Liver (tissue), 3 donors: ENCODE measurements around the gene UBD.
A peak's percentile ranks its signal among the peaks of the same experiment; 100 is the strongest.

Experiments used
- ATF3 ChIP-seq: IDR thresholded peaks from 2 replicates; pipeline ENCODE4 v1.6.1; 2016; ENCODE audit warnings: antibody characterized with exemption
- CTCF ChIP-seq: fragments of 150-350 bp; IDR thresholded peaks from 2 replicates; pipeline ENCODE4 v1.5.1; 2017; ENCODE audit warnings: improper control_type of control experiment, low read depth, low read length; ENCODE audit not compliant: missing input control
- FOXA1 ChIP-seq: IDR thresholded peaks from 2 replicates; pipeline ENCODE4 v1.6.1; 2016; ENCODE audit warnings: antibody characterized with exemption
- GABPA ChIP-seq, 2 donors: IDR thresholded peaks in 1 of 2; conservative IDR thresholded peaks in 1 of 2; 2 replicates each; pipeline ENCODE4 v1.6.1; 2016; ENCODE audit warnings: antibody characterized with exemption in 2 of 2, mild to moderate bottlenecking in 1 of 2, moderate library complexity in 1 of 2
- RAD21 ChIP-seq, 2 donors: IDR thresholded peaks; 2 replicates each; pipeline ENCODE4 v1.6.1; 2016; ENCODE audit warnings: antibody characterized with exemption in 2 of 2, mild to moderate bottlenecking in 2 of 2
- TF ChIP-seq, protein P1 (sequence below): IDR thresholded peaks from 2 replicates; pipeline ENCODE4 v1.6.1; 2016; ENCODE audit warnings: antibody characterized with exemption, mild to moderate bottlenecking
- donor health status: healthy.
- donor health status: healthy.

- no peak for TF ChIP-seq CTCF
- TF ChIP-seq GABPA (IDR thresholded peaks at IDR 0.05 in 1 of 2, conservative IDR thresholded peaks at IDR 0.05 in 1 of 2): no peak
- TF ChIP-seq FOXA1: no peak
- no peak for TF ChIP-seq RAD21 (IDR thresholded peaks at IDR 0.05)
- TF ChIP-seq, protein P1, sequence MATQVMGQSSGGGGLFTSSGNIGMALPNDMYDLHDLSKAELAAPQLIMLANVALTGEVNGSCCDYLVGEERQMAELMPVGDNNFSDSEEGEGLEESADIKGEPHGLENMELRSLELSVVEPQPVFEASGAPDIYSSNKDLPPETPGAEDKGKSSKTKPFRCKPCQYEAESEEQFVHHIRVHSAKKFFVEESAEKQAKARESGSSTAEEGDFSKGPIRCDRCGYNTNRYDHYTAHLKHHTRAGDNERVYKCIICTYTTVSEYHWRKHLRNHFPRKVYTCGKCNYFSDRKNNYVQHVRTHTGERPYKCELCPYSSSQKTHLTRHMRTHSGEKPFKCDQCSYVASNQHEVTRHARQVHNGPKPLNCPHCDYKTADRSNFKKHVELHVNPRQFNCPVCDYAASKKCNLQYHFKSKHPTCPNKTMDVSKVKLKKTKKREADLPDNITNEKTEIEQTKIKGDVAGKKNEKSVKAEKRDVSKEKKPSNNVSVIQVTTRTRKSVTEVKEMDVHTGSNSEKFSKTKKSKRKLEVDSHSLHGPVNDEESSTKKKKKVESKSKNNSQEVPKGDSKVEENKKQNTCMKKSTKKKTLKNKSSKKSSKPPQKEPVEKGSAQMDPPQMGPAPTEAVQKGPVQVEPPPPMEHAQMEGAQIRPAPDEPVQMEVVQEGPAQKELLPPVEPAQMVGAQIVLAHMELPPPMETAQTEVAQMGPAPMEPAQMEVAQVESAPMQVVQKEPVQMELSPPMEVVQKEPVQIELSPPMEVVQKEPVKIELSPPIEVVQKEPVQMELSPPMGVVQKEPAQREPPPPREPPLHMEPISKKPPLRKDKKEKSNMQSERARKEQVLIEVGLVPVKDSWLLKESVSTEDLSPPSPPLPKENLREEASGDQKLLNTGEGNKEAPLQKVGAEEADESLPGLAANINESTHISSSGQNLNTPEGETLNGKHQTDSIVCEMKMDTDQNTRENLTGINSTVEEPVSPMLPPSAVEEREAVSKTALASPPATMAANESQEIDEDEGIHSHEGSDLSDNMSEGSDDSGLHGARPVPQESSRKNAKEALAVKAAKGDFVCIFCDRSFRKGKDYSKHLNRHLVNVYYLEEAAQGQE: peak; percentile 98
- no peak for TF ChIP-seq ATF3
These were observed 21.7 kb downstream of the UBD start for GRCh38 chr6:29537714-29538403.
